ENCODE measurements around the gene UGT1A5. TPM values are rescaled to one million over a fixed set of nuclear protein-coding genes. Genes with fewer than 3 reads are reported as not detected.

Gene UGT1A5
- not detected in 2 replicates for total RNA-seq

DNA sequence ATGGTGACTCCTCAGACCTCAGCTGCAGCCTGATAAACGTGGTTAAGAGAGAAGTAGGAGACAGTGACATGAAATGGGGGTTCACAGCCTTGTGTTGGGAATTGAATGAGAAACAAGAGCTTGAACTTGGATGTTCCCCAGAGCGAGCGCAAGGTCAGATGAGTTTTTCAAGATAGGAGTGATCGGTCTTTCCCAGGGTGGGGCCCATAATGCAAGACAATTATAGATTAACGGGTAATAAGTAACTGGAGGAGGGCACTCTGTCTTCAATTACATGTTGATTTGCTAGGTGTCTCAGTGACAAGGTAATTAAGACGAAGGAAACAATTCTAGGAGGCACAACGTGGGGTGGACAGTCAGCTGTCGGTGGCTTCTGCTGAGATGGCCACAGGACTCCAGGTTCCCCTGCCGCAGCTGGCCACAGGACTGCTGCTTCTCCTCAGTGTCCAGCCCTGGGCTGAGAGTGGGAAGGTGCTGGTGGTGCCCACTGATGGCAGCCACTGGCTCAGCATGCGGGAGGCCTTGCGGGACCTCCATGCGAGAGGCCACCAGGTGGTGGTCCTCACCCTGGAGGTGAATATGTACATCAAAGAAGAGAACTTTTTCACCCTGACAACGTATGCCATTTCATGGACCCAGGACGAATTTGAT is at the start of gene UGT1A5:
TSS of gene UGT1A5 (plus strand) at position 297 of the 651 bp plus-strand sequence. CDS start at position 382, 85 bp downstream.

DNA sequence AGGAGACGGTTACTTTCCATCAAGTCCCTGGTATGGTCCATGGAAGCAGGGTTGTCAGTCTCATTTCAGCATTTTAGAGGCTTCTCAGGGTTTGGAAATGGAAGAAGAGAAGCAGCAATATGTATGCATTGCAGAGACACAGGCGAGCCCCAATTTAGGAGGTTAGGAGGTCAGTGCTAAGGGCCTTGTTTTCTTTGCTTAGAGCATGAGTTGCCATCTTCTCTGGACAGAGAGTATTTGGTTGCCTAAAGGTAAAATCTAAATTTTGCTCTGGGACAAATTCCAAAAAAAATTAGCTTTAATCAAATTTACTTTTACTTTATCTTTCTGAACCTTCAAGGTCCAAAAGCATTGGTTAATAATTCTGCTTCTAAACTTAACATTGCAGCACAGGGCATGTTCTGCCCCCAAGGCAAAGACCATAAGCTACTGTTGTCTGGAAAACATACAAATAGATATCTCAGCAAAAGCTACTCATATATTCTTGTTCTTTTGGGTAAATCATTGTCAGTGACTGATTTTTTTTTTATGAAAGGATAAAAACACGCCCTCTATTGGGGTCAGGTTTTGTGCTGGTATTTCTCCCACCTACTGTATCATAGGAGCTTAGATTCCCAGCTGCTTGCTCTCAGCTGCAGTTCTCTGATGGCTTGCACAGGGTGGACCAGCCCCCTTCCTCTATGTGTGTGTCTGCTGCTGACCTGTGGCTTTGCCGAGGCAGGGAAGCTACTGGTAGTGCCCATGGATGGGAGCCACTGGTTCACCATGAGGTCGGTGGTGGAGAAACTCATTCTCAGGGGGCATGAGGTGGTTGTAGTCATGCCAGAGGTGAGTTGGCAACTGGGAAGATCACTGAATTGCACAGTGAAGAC is 41.2 kb upstream of the UGT1A5 start, which contains the start of gene UGT1A9:
TSS of gene UGT1A9 (plus strand) at position 609 of the 872 bp plus-strand sequence. CDS start at position 646, 37 bp downstream.

DNA sequence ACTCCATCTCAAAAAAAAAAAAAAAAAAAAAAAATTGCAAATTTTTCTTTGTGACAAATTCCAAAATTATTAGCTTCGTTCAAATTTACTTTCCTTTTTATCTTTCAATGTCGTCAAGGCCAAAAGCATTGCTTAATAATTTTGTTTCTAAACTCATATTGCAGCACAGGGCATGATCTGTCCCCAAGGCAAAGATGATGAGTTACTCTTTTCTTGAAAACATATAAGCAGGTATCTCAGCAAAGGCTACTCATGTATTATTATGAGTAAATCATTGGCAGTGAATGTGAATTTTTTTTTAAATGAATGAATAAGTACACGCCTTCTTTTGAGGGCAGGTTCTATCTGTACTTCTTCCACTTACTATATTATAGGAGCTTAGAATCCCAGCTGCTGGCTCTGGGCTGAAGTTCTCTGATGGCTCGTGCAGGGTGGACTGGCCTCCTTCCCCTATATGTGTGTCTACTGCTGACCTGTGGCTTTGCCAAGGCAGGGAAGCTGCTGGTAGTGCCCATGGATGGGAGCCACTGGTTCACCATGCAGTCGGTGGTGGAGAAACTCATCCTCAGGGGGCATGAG is 31.1 kb upstream of the UGT1A5 start, which contains the start of gene UGT1A7:
TSS of gene UGT1A7 (plus strand) at position 381 of the 579 bp plus-strand sequence. CDS start at position 418, 37 bp downstream.

DNA sequence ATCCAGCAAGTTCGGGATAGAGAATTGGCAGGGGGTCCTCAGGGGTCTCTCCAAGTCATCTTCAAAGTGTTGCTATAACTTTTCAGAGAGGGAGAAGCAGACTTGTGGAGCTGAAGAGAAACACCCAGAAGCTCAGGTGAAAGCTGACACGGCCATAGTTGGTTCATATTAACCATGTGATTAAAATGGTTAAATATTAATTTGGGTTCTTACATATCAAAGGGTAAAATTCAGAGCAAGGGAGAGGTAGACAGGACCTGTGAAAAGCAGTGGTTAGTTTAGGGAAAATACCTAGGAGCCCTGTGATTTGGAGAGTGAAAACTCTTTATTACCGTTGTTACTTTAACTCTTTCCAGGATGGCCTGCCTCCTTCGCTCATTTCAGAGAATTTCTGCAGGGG is 20.1 kb upstream of the UGT1A5 start, which contains the start of gene UGT1A6:
TSS of gene UGT1A6 (plus strand) at position 243 of the 400 bp plus-strand sequence. CDS start at position 358, 115 bp downstream.

DNA sequence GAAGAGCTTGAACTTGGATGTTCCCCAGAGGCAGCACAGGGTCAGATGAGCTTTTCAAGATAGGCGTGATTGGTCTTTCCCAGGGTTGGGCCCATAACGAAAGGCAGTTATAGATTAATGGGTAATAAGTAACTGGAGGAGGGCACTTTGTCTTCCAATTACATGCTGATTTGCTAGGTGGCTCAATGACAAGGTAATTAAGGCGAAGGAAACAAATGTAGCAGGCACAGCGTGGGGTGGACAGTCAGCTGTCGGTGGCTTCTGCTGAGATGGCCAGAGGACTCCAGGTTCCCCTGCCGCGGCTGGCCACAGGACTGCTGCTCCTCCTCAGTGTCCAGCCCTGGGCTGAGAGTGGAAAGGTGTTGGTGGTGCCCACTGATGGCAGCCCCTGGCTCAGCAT is 5.8 kb downstream of the UGT1A5 start, which contains the start of gene UGT1A4:
TSS of gene UGT1A4 (plus strand) at position 185 of the 400 bp plus-strand sequence. CDS start at position 270, 85 bp downstream.

DNA sequence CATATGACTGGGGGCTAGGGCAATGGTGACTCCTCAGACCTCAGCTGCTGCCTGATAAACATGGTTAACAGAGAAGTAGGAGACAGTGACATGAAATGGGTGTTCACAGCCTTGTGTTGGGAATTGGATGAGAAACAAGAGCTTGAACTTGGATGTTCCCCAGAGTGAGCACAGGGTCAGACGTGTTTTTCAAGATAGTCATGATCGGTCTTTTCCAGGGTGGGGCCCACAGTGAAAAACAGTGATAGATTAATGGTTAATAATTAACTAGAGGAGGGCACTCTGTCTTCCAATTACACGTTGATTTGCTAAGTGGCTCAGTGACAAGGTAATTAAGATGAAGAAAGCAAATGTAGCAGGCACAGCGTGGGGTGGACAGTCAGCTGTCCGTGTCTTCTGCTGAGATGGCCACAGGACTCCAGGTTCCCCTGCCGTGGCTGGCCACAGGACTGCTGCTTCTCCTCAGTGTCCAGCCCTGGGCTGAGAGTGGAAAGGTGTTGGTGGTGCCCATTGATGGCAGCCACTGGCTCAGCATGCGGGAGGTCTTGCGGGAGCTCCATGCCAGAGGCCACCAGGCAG is 16.1 kb downstream of the UGT1A5 start, which contains the start of gene UGT1A3:
TSS of gene UGT1A3 (plus strand) at position 320 of the 579 bp plus-strand sequence. CDS start at position 405, 85 bp downstream.

DNA sequence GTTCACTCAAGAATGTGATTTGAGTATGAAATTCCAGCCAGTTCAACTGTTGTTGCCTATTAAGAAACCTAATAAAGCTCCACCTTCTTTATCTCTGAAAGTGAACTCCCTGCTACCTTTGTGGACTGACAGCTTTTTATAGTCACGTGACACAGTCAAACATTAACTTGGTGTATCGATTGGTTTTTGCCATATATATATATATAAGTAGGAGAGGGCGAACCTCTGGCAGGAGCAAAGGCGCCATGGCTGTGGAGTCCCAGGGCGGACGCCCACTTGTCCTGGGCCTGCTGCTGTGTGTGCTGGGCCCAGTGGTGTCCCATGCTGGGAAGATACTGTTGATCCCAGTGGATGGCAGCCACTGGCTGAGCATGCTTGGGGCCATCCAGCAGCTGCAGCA is 47.3 kb downstream of the UGT1A5 start, which contains the start of gene UGT1A1:
TSS of gene UGT1A1 (plus strand) at position 228 of the 400 bp plus-strand sequence. CDS start at position 246, 18 bp downstream.

DNA sequence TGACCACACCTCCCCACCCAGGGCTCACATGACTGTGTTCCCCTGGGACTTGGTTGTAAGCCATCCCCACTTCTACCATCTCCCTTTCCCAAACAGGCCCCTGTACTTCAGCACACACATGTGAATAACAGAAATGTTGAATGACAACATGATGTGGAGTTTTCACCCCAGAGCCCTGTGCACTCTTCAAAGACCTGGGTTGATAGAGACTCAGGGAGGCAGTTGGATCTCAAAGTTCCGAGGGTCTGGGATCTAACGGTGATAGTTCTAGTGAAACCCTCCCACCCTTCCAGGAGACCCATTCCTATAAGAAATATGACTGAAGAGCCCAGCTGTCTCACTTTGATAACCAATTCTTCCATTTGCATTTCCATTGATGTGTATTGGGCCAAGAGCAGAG is 65.3 kb downstream of the UGT1A5 start, which contains the start of gene MROH2A:
TSS of gene MROH2A (plus strand) at position 301 of the 400 bp plus-strand sequence. CDS start 1,029 bp downstream, outside the sequence.

Other genes with a start within 250 kb of the UGT1A5 start
- 15.3 and 29.8 TPM in 2 replicates for gene USP40, start 146.1 kb upstream of the UGT1A5 start, total RNA-seq
- gene UGT1A8, start 95.3 kb upstream of the UGT1A5 start, total RNA-seq, result not detected in 2 replicates
- gene UGT1A10, start 76.5 kb upstream of the UGT1A5 start, total RNA-seq, result not detected in 2 replicates
- gene UGT1A9, start 41.0 kb upstream of the UGT1A5 start, total RNA-seq, result 0.15 TPM in 1 of 2 replicates, not detected in the other
- not detected in 2 replicates for gene UGT1A7, start 31.0 kb upstream of the UGT1A5 start, total RNA-seq
- not detected in 2 replicates for gene UGT1A6, start 20.0 kb upstream of the UGT1A5 start, total RNA-seq
- gene UGT1A4, start 5.8 kb downstream of the UGT1A5 start, total RNA-seq, result not detected in 2 replicates
- gene UGT1A3, start 16.1 kb downstream of the UGT1A5 start, total RNA-seq, result not detected in 2 replicates
- gene UGT1A1, start 47.4 kb downstream of the UGT1A5 start, total RNA-seq, result not detected in 2 replicates
- gene MROH2A, start 65.4 kb downstream of the UGT1A5 start, total RNA-seq, result not detected in 2 replicates
- 23.1 and 26.0 TPM in 2 replicates for gene HJURP, start 141.6 kb downstream of the UGT1A5 start, total RNA-seq
- gene TRPM8, start 204.5 kb downstream of the UGT1A5 start, total RNA-seq, result 0.15 TPM in 1 of 2 replicates, not detected in the other

Measured in epithelial cell of umbilical artery (primary cell).